ENCODE measurements around the gene NAB2. TPM values are rescaled to one million over a fixed set of nuclear protein-coding genes. Genes with fewer than 3 reads are reported as not detected.
"Not testable (repeated sequence)": the region's sequence is repeated elsewhere in the genome, so short reads cannot be mapped to it uniquely, and the experiment has no call there.

Gene NAB2
- total RNA-seq, 4 donors from 2014 or later, result 21.6 to 41.5 (median 35.1) TPM

GRCh38 chr12:57048423-57049118, 40.3 kb upstream of the NAB2 start:
- Histone ChIP-seq H3K27me3 (no peaks in the 10 kb centered on the region), H3K36me3 (no peaks in the 10 kb centered on the region), H3K27ac (replicated peaks in 1 of 4) (no peak overlapping the region), H3K4me1 (no peaks in the 10 kb centered on the region), H3K4me3 (no peak overlapping the region), H3K9me3 (no peaks in the 10 kb centered on the region)
- no peak for DNase-seq (ENCODE audit: extremely low spot score)
- 93% methylated on average over 1 of the region's 1 CpG for WGBS
- TF ChIP-seq EP300 (IDR thresholded peaks at IDR 0.05) (no peak), POLR2AphosphoS5 (IDR thresholded peaks at IDR 0.05) (no peak), POLR2A (IDR thresholded peaks at IDR 0.05; ENCODE audit: low read depth) (no peak)
- TF ChIP-seq, protein P1, sequence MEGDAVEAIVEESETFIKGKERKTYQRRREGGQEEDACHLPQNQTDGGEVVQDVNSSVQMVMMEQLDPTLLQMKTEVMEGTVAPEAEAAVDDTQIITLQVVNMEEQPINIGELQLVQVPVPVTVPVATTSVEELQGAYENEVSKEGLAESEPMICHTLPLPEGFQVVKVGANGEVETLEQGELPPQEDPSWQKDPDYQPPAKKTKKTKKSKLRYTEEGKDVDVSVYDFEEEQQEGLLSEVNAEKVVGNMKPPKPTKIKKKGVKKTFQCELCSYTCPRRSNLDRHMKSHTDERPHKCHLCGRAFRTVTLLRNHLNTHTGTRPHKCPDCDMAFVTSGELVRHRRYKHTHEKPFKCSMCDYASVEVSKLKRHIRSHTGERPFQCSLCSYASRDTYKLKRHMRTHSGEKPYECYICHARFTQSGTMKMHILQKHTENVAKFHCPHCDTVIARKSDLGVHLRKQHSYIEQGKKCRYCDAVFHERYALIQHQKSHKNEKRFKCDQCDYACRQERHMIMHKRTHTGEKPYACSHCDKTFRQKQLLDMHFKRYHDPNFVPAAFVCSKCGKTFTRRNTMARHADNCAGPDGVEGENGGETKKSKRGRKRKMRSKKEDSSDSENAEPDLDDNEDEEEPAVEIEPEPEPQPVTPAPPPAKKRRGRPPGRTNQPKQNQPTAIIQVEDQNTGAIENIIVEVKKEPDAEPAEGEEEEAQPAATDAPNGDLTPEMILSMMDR (IDR thresholded peaks at IDR 0.05), result no peak
- intact Hi-C loops (cut with DNase I), result no loop called here

DNA sequence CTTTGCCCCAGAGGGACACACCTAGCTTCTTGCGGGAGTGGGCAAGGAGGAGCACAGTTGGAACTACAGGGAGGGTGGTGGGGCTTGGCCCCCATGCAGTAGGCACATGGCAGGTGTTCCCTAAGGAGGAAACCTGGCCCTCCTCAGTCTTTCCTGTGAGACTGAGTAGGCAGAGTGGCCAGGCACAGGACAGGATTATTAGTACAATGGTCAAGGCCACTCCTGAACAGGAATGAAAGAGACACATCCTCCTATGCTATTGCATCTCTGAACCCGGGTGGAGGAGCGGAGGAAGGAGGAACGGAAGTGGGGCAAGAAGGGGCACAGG, 39.8 kb upstream of the NAB2 start:
- 80% methylated on average over 4 of the region's 4 CpGs for WGBS
- Histone ChIP-seq H3K4me3 (no peak overlapping the region), H3K27ac (replicated peaks in 1 of 4) (no peak overlapping the region), H3K9me3 (no peaks in the 10 kb centered on the region), H3K4me1 (no peaks in the 10 kb centered on the region), H3K27me3 (no peaks in the 10 kb centered on the region), H3K36me3 (no peaks in the 10 kb centered on the region)
- TF ChIP-seq, protein P1 (IDR thresholded peaks at IDR 0.05), result no peak
- no peak for DNase-seq (ENCODE audit: extremely low spot score)
- intact Hi-C loops (cut with DNase I), result no loop called here

DNA sequence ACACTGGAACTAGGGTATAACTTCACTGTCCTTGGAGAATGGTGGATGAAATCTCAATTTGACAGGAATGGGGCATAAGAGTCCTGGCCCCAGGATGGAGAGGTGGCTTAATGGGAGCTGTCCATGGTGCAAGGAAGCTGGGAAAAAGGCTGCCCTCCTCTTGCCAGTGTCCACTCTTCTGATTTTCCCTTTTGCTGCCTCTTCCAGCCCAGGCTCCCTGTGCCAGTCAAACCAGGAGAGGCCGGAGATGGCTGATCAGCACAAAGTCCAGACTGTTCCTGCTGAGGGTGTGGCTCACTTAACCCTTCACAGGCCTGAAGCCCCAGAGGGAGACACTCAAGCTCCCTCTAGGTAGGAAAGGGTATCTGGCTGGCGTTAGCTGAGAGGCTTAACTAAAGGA, 39.0 kb upstream of the NAB2 start, which contains the start of gene MYO1A:
Gene MYO1A, minus strand, starts transcription at position 240 of the 400 bp plus-strand sequence. CDS start 1,806 bp downstream, outside the sequence.
- whole genome bisulfite sequencing, result 45% methylated on average over 2 of the region's 2 CpGs
- TF ChIP-seq POLR2AphosphoS5 (IDR thresholded peaks at IDR 0.05), result no peak
- TF ChIP-seq, protein P1 (IDR thresholded peaks at IDR 0.05), result no peak
- no peak for TF ChIP-seq EP300 (IDR thresholded peaks at IDR 0.05)
- no peak for TF ChIP-seq POLR2A (IDR thresholded peaks at IDR 0.05; ENCODE audit: low read depth)
- DNase-seq (ENCODE audit: extremely low spot score), result no peak
- H3K9me3 ChIP-seq, result no peaks in the 10 kb centered on the region
- H3K4me3 ChIP-seq, result no peak within 1 kb of the TSS
- no peaks in the 10 kb centered on the region for H3K36me3 ChIP-seq
- no peak within 1 kb of the TSS for H3K27ac ChIP-seq (replicated peaks in 1 of 4)
- H3K27me3 ChIP-seq, result no peaks in the 10 kb centered on the region
- no peaks in the 10 kb centered on the region for H3K4me1 ChIP-seq
- intact Hi-C loops (cut with DNase I), result no loop called here

- Histone ChIP-seq H3K36me3 (no peaks in the 10 kb centered on the region), H3K27ac (replicated peaks in 1 of 4) (no peak overlapping the region), H3K4me1 (peaks cover 0 to 3% (median 0%) of the 10 kb centered on the region in 4 donors), H3K9me3 (no peaks in the 10 kb centered on the region), H3K4me3 (no peak overlapping the region), H3K27me3 (no peaks in the 10 kb centered on the region)
- TF ChIP-seq POLR2A (IDR thresholded peaks at IDR 0.05; ENCODE audit: low read depth) (no peak), POLR2AphosphoS5 (IDR thresholded peaks at IDR 0.05) (no peak), EP300 (IDR thresholded peaks at IDR 0.05) (no peak)
- TF ChIP-seq, protein P1 (IDR thresholded peaks at IDR 0.05), result no peak
- WGBS, result 94% methylated on average over 1 of the region's 1 CpG
- no peak for DNase-seq (ENCODE audit: extremely low spot score)
- intact Hi-C loops (cut with DNase I), result no loop called here
Observed at GRCh38 chr12:57051011-57051410, 37.9 kb upstream of the NAB2 start.

GRCh38 chr12:57053146-57053545, 35.8 kb upstream of the NAB2 start:
- Histone ChIP-seq H3K36me3 (peaks cover 0 to 15% (median 7%) of the 10 kb centered on the region in 4 donors), H3K4me1 (peaks cover 0 to 11% (median 2%) of the 10 kb centered on the region in 4 donors)
- DNase-seq (ENCODE audit: extremely low spot score); H3K9me3 ChIP-seq; H3K4me3 ChIP-seq; H3K27ac ChIP-seq (replicated peaks in 1 of 4); intact Hi-C loops (cut with DNase I); H3K27me3 ChIP-seq: not testable (repeated sequence)
- 96% methylated on average over 4 of the region's 4 CpGs for WGBS

GRCh38 chr12:57053901-57054300, 35.0 kb upstream of the NAB2 start:
- Histone ChIP-seq H3K36me3 (peaks cover 5 to 22% (median 15%) of the 10 kb centered on the region in 4 donors), H3K4me1 (peaks cover 0 to 11% (median 2%) of the 10 kb centered on the region in 4 donors)
- H3K27me3 ChIP-seq; H3K9me3 ChIP-seq; H3K27ac ChIP-seq (replicated peaks in 1 of 4); H3K4me3 ChIP-seq; DNase-seq (ENCODE audit: extremely low spot score); intact Hi-C loops (cut with DNase I): not testable (repeated sequence)
- WGBS, result 94% methylated on average over 4 of the region's 4 CpGs
